ENCODE data around the gene HSD3B1.

GRCh38 chr1:119547306-119547705 lies 40.3 kb downstream of the HSD3B1 start:
- TF ChIP-seq CTCF (IDR thresholded peaks at IDR 0.05) (no peak), POLR2A (IDR thresholded peaks at IDR 0.05) (no peak)

Data from uterus (tissue), 2 donors.